GM21390 (cell line): Measurements from ENCODE around the gene PAWR.
A peak's percentile ranks its signal among the peaks of the same experiment; 100 is the strongest.
"Not testable (repeated sequence)": the region's sequence is repeated elsewhere in the genome, so short reads cannot be mapped to it uniquely, and the experiment has no call there.

Source experiments
- ATAC-seq: cut with Tn5 transposase; IDR thresholded peaks from one replicate; pipeline ENCODE4 v1.9.1; 2021; ENCODE audit not compliant: unreplicated experiment

Gene PAWR

DNA sequence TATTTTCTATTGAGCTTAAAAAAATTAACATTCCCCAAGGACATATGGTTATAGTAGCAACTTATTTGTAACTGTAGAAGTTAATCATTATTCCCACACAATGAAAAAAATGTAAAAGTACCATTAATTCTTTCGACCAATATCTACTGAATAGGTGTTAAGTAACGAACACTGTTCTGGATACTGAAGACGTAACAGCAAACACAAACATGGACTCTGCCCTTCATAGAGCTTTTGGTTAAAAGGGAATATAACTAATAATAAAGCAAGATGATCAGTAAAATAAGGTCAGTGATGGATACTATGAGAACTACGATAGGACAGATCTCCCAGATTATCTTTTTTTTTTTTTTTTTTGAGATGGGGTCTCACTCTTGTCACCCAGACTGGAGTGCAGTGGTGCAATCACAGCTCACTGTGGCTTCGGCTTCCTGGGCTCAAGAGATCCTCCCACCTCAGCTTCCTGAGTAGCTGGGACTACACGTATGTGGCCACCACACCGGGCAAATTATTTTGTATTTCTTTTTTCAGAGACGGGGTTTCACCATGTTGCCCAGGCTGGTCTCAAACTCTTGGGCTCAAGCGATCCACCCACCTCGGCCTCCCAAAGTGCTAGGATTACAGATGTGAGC, 93.9 kb downstream of the PAWR start:
- ATAC-seq: no peak

DNA sequence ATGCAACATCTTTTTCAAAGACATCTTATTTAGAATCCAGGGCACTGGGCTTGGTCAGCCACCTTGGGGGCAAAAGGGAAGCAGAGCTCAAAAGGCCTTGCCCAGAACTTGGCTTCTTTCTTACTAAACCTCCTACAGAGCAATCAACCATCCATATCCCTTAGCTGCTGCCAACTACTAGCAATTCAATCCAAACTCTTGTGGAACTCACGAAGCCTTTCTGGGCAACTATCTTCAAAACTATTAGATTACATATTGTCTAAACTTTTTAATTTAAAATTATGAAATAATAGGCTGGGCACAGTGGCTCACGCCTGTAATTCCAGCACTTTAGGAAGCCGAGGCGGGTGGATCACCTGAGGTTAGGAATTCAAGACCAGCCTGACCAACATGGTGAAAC, 95.5 kb downstream of the PAWR start:
- ATAC-seq: no peak

DNA sequence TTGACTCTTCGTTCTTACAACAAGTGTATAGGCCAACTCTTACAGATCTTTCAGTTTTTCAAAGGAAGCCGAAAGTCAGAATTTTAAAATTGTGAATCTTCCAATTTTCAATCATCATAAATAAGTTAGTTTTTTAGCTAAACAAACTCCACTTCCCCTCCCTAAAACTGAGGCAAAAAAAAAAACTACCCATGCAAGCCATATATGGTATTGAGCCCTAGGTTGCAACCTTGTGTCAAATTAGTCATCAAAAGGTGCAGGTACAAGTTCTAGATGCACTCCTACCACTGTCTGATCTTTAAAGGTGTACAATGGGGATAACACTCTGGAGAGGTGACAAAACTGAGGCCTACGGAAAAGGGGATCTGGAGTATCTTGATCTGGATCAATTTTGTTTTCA, 97.9 kb downstream of the PAWR start:
- ATAC-seq: no peak

DNA sequence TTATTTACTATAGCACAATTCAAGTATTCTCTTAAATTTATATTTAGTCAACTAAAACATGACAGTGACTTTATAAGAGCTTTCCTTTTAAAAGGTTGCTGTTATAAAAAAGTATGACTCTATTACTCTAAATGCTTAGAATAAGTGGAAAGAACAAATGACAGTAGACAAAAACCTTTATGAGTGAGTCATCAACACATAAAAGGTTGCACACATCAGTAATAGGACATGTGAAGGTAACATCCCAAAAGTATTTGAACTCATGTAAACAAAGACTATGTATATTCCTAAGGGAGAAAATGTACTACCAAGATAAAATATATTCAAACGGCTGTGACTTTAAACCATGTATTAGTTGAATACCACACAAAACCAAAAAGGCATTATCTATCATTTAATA, 98.8 kb downstream of the PAWR start:
- no peak for ATAC-seq

DNA sequence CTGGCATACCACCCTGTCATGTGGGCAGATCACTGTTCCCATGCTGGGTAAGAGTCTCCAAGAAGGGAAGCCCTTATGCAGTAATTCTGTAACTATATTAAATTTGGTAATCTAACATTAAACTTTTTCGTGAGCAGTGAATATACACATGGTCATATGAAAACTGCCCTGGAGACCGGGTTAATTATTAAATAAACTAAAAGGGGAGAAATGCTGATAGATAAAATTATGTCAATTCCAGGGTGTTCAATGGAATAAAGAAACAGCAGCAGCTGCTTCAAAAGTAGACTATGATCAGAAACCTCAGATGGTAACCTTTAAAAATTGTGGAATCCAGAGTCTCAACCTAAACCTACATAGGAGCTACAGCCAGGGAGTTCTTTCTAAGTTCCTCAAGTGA, 100.0 kb downstream of the PAWR start:
- no peak for ATAC-seq

DNA sequence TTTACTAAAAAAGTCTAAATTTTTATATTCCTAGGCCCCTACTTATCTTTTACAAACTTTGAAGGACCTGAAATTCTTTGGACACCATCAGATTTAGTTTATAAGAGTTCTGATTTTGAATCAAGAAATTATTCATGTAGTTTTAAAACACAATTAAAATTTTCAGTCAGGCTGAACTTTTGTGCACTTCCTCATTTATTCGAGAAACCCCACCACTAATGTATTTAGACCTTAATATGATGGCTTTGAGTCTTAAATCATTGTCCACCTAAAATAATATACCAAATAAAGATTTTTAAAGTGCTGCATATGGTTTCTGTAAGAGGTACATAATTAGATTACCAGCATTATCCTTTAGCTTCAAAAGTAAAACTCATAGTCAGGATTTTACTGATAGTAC, 103.4 kb downstream of the PAWR start:
- no peak for ATAC-seq

DNA sequence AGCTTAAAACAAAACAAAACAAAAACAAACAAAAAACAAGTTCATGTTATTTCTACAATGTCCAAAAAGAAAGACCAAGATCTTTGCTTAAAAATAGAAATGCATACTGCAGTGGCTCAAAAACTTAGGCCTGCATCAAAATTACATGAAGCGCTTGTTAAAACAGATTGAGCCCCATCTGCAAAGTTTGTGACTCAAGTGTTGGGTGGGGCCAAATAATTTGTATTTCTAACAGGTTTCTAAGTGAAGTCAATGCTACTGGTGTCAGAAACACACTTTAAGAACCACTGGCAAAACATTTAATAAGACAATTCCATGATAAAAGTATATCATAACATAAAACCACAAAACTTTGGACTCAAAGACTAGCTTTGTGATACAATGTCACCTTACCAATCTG, 105.6 kb downstream of the PAWR start:
- no peak for ATAC-seq

DNA sequence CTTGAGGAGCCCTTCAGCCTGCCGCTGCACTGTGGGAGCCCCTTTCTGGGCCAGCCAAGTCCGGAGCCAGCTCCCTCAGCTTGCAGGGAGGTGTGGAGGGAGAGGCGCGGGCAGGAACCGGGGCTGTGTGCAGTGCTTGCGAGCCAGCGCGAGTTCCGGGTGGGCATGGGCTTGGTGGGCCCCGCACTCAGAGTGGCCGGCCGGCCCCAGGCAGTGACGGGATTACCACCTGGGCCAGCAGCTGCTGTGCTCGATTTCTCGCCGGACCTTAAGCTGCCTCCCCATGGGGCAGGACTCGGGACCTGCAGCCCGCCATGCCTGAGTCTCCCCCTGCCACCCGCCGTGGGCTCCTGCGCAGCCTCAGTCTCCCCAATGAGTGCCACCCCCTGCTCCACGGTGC, 116.9 kb downstream of the PAWR start:
- no peak for ATAC-seq

- no peak for ATAC-seq
These were observed 121.1 kb downstream of the PAWR start for GRCh38 chr12:79569679-79570078.

DNA sequence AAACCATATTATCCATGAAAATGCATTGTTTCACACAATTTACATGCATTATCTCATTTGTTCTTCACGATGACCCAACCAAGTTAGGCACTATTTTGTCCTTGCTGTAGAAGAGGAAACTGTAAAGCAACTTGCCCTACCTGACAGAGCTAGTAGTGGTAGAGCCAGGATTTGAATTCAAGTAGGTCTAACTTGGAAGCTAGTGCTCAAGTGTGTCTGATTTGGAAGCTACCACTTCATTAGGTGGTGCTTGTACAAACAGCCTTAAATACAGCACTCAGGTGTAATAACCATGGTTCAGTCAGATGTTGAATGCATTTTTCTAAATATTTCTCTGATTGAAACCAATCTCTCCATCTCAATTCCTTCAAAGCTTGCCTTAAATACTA, 123.6 kb downstream of the PAWR start:
- no peak for ATAC-seq

- ATAC-seq: no peak
These were observed 124.2 kb downstream of the PAWR start for GRCh38 chr12:79566452-79567174.

DNA sequence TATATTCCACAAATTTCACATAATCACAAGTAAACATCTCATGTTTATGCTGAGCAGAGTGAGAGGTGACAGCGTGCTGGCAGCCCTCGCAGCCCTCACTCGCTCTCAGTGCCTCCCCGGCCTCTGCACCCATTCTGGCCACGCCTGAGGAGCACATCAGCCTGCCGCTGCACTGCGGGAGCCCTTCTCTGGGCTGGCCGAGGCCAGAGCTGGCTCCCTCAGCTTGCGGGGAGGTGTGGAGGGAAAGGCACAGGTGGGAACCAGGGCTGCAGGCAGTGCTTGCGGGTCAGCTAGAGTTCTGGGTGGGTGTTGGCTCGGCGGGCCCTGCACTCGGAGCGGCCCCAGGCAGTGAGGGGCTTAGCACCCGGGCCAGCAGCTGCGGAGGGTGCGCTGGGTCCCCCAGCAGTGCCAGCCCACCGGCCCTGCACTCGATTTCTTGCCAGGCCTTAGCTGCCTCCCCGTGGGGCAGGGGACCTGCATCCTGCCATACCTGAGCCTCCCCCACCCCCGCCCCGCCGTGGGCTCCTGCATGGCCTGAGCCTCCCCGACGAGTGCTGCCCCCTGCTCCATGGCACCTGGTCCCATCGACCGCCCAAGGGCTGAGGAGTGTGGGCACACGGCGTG, 125.9 kb downstream of the PAWR start:
- not testable (repeated sequence) for ATAC-seq

GRCh38 chr12:79563021-79563740, 127.6 kb downstream of the PAWR start:
- no peak for ATAC-seq

- ATAC-seq: no peak
These were observed 129.2 kb downstream of the PAWR start for GRCh38 chr12:79561401-79562132.

DNA sequence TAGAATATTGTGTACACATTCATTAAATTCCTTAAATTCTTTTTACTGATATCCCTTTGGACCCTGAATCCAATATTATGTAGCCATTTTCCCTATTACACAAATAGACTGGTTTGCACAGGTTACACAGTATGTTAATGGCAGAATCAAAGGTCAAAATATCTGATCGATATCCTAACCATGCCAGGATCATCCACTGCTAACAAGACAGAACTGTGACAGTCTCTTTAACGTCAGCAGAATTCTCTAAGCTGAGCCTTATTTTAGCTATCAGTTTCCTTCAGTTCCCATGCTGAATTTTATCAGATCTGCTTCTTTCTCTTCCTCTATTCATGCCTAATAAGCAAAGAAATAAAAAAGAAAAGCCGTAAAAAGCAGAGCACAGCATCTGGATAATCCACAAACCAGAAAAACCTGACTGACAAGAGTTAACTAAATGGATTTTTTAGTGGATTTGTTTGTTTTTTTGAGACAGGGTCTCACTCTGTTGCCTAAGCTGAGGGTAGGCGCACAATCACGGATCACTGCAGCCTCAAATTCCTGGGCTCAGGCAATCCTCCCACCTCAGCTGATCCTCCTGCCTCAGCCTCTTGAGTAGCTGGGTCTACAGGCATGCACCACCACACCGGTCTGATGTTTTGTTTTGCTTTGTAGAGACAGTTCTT, 130.4 kb downstream of the PAWR start:
- no peak for ATAC-seq

DNA sequence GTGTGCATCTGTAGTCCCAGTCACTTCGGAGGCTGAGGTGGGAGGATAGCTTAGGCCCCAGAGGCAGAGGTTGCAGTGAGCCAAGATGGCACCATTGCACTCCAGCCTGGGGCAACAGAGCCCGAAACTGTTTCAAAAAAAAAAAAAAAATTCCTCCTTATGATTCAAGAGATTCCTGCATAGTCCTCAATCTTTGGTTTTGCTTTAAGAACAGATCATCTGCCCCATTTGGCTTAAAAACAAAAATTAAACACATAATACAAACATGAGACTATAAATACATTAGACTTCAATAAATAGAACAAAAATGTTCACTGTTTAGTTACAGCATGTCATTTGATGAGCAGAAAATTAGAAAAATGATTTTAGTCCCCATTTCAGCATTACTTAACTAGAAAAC, 131.2 kb downstream of the PAWR start:
- no peak for ATAC-seq

DNA sequence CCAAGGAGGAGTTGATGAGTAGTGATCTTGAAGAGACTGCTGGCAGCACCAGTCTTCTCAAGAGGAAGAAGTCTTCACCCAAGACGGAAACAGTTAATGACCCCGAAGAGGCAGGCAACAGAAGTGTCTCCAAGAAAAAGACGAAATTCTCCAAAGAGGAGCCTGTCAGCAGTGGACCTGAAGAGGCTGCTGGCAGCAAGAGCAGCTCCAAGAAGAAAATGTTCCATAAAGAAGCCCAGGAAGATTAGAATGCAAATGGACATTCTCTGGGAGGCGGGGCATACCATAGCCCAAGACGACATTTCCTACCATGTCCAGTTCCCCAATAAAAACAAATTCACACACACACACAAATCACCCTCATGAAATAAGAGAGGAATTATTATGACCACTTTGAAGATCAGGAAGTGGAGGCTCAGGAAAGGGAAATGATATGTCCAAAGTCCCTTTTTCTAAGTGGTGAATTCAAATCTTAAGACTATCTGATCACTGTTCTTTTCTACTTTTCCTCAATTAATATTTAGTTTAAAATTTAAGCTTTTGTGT, 131.8 kb downstream of the PAWR start:
- no peak for ATAC-seq

DNA sequence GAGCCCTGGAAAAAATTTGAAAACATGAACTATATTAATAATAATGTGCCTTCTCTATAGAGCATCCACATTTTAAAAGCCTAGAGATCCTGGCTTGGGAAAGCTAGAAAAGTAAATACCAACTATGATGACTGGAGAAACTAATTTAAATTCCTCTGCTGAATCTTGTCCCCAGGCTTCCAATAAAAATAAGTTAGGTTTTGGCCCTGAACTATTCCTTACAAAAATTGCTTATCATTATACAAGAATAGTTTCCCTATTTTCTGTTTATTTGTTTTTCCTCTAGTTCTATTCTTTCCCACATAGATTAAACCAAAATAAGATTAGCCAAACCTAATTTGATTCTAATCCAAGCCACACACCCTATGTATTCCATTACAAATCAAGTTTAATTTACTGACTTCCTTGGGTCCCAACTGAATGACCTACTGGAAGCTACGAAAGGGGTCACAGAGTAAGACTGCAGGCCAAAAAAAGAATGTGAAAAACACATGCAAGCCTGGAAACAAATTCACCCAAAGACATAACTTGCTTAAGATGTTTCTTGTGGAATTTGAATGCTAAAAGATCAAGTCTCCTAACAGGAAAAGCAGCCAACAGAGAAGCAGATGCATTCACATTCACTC, 133.0 kb downstream of the PAWR start:
- ATAC-seq: no peak

DNA sequence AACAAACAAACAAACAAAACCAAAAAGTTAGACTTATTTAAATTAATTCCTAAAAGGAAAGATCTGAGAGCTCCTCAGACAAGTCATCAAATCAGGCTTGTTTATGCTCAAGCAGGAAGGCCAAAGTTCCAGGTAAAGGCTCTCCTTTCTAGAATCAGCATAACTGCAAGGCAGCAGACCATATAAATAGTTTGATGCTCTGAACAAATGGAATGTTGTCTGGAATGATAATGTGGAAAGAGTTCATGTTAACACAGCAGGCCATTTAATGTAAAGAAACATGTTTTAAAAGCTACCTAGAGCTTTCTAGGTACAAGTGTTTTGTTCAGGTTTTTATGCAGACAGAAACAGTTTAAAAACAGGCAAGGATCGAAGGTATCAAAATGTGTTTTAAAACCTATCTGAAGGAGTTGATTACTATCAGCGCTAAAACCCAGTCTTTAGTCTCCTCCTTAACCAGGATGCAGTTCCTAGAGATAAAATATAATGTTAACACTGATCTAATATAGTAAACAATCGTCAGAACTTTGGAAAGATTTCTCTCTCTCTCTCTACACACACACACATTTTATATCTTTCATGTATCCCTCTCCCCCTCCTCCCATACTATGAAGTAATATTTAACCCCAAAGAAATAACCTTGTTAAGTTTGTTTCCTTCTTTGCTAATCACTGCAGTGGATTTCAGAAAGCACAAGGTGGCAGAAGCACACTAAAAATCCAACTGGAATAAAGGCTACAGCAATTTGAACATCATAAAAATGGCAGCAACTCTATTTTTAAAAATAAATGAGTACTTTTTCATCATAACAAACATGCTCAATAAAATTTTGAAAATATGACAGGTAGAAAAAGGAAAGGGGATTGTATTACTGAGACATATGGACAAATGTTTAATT, 135.5 kb downstream of the PAWR start:
- peak; percentile 61 for ATAC-seq
